ENCODE results near the gene SYNGR3.
A peak's percentile ranks its signal among the peaks of the same experiment; 100 is the strongest.

Gene SYNGR3

DNA sequence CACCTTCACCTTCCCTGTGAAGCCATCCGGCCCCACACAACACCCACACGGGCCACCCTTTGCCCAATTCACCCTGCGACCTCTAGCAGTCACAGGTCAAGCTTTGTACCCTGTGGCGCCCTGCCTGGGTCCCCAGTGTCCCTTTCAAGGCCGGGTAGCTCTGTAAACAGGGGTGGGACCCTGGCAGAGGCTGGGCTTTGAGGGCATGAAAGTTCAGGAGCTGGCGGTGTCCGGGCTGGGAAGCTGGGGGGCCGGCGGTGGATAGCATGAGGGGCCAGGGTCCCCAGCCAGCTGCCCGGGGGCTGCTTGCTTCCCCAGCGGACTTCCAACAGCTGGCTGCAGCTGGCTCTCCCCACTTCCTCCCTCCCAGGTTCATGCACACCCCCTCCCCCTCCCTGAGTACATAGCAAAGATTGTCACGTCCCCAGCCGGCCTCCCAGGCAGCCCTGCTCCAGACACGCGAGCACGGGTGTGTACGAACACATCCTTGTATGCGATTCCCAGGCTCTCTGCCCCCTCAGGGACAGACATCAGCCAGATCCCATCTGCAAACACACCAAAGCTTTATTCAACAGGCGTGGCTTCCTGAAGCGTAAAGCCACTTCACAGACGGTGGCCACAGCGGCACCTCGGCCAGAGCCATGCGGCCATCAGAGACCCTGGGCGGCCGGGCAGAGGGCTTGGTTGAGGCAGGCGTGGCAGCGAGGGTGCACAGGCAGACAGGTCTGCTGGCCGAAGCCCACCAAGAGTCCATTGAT, 49.7 kb downstream of the SYNGR3 start:
- no peak for DNase-seq (ENCODE audit: low spot score)
- FAIRE-seq, result no peak

DNA sequence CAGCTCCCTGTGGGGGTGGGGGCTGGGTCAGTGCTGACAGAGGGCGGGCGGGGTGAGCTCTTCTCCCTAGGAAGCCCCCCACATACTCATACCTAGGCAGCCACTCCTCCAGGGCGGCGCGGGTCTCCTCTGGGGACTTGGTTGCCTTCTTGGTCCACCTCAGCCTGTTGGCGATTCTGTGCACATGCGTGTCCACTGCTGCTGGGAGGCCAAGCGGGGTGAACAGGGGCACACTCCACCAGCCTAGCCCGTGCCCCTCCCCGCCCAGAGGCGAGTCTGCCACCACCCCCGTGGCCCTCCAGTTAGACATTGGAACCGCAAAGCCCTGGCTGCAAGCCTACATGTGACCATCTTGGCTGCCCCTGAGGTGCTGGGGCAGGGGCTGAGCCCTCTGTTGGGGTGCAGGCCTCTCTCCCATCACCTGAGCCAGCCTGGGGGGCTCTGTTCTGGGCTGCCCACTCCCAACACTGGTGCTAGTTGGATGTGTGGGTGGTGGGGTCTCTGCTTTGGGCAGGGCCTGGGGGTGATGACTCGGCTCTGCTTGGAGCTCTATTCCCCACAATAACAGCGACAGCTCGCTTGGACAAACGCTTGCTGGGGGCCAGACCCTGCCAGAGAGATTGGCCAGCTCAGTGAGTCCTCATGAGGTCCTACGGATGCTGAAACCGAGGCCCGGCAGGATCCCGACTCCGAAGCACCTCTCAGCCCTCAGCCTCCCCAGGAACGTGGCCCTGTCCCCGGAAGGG, 50.4 kb downstream of the SYNGR3 start:
- DNase-seq (ENCODE audit: low spot score), result no peak
- FAIRE-seq, result no peak

DNA sequence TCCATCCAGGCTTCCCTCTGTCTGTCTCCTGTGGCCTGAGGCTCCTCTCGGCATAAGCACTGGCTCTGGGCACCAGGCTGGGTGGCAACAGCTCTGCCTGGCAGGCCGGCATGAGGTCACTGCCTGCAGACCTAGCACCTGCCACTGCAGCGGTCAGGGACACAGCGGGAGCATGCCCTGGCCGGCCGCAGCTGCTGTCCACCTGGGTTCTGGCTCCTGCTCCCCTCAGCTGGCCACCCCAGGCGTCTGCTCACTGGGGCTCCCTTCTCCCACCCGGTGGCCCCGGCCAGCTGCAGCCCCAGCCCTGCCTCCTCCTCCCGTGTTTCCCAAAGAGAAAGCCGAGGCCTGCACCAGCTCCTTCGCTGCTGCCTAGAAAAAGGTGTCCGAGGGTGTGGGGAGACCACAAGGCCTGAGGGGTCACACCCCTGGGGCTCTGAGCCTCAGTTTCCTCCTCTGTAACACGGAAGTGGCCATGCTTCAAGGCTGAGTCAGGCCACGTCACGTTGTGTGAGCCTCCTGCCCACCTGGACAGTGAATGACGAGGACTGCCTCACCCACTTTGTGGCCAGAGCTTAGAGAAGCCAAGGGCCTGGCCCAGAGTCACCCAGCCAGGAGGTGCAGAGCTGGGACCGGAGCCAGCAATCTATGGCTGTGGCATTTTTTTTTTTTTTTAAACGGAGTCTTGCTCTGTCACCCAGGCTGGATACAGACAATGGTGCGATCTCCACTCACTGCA, 51.2 kb downstream of the SYNGR3 start:
- FAIRE-seq, result no peak
- DNase-seq (ENCODE audit: low spot score), result peak; percentile 50

DNA sequence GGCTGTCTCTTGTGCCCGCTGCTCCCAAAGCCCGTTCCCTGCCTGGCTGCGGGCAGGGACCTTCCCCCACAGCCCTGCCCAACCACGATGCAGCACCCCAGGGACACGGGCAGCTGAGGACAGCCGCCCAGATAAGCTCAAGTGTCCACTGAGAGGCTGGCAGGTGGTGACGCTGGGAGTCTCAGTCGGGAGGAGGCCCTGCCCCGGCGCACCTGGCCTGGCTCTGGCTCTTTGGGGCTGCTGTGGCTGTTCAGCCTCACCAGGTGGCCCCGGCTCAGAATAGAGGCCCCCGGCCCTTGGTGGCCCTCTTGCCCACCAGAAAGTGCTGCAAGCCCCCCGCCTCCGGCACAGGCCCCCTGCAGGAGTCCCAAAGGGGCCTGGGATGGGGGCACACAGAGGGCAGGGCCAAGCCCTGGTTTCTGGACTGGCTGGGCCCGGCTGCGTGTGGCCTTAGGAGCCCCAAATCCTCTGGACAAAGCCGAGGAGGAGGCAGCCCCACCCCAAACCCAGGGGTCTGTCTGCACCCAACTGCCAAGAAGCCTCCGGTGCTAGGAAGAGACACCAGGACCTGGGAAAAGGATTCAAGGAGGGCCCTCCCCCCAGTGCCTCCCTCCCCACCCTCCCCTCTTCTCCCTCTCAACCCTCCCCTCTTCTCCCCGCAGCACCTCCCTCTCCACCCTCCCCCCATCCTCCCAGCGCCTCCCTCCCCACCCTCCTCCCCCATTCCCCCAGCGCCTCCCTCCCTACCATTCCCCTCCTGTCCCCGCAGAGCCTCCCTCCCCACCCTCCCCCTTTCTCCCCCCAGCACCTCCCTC, 52.6 kb downstream of the SYNGR3 start:
- FAIRE-seq, result no peak
- no peak for DNase-seq (ENCODE audit: low spot score)

DNA sequence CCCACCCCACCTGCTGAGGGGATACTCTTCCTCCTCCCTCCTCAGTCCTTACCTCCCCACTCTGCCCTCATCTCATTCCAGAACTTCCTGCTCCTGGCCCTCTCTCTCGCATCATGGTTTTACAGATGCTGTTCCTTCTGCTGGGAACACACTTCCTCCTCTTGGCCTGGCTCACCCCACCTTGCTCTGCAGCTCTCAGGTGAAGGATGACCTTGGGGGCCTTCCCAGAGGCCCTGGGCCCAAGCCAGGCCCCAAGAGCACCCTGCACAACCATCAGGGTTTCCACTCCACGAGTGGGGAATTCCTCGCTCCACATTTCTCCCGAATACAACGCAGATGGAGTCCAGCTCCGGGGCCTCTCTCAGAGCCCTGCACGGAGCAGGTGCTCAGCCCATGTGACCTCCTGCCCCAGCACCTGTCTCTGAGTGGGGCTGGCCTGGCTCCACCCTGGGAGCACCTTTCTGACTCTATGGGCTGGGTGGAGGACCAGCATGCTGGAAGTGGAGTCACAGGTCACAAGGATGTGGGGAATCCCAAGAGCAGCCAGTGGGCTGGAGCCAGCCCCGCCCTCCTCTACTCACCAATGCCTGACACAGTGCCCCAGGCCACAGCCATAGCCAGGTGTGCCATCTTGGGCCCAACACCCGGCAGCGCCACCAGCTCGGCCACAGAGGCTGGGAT, 53.4 kb downstream of the SYNGR3 start:
- DNase-seq (ENCODE audit: low spot score), result no peak
- no peak for FAIRE-seq

Measured in urothelium cell line (cell line).